CD4-positive, alpha-beta T cell treated with Interleukin-1 beta for 1 hour (primary cell): ENCODE results near the gene ODAPH.
A peak's percentile ranks its signal among the peaks of the same experiment; 100 is the strongest.
"Not testable (repeated sequence)": the region's sequence is repeated elsewhere in the genome, so short reads cannot be mapped to it uniquely, and the experiment has no call there.

Experiments
- DNase-seq, 2 donors: peaks; one replicate each; pipeline ENCODE4 v3.0.0-alpha.2; 2020 to 2022

Gene ODAPH, protein sequence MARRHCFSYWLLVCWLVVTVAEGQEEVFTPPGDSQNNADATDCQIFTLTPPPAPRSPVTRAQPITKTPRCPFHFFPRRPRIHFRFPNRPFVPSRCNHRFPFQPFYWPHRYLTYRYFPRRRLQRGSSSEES

DNA sequence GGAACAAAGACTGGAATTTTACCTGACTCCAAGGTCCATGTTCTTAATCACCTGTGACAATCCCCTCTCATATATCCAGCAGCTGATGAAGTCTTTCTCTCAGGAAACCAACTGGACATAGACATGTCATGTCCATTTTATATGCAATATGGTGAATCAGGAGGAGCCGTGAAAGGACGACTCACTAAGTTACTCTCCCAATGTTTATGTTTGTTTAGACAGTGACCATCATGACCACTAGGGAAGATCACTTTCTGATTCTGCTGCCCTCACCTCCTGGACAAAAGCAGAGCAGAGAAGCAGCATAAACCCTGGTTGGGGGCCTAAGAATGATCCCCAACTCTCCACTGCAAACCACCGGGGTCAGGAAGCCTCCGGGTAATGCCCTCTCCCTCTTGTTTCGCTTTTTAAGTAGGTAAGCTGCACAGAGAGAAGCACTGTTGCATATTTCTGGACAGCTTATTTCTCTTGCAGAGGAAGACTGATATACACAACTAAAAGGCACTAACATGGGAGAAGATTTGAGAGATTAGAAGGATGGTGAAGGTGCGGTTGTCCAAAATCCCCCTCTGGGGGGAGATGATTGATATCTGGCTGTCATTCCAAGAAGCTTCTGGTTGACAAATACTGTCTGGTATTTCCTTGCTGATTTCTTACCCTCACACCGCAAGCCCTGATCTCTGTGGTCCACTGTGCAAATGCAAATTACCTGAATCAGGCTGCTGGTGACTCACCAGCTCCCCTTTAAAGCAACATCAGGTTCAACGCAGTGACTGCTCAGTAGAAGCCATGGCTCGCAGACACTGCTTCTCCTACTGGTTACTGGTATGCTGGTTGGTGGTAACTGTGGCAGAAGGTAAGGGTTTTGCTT lies at the start of gene ODAPH:
Gene ODAPH, plus strand, starts transcription at position 773 of the 871 bp plus-strand sequence. Its CDS starts 17 bp downstream, at position 790.
- DNase-seq: no peak

DNA sequence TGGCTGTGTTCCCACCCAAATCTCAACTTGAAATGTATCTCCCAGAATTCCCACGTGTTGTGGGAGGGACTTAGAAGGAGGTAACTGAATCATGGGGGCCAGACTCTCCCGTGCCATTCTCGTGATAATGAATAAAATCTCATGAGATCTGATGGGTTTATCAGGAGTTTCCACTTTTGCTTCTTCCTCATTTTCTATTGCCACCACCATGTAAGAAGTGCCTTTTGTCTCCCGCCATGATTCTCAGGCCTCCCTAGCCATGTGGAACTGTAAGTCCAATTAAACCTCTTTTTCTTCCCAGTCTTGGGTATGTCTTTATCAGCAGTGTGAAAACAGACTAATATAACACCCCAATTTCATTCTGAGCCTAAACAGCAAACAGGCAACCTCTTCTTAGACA lies 46.3 kb upstream of the ODAPH start:
- not testable (repeated sequence) for DNase-seq

DNA sequence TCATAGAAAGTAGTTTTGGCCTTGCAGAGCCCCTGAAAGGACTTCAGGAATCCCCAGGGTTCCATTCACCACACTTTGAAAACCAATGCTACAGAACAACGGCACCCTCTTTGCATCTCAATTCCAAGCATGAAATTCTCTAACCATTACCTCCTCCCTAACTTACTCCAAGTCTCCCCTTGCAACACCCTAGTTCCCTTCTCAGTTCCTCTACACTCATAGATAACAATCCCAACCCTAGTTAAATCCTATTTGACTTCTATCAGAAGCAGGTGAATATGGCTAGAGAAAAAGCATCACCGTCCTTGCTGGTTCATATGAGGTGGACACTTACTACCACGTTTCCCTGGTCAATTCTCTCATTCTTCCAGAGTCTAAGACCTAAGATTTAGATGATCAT lies 44.0 kb upstream of the ODAPH start:
- DNase-seq: no peak

DNA sequence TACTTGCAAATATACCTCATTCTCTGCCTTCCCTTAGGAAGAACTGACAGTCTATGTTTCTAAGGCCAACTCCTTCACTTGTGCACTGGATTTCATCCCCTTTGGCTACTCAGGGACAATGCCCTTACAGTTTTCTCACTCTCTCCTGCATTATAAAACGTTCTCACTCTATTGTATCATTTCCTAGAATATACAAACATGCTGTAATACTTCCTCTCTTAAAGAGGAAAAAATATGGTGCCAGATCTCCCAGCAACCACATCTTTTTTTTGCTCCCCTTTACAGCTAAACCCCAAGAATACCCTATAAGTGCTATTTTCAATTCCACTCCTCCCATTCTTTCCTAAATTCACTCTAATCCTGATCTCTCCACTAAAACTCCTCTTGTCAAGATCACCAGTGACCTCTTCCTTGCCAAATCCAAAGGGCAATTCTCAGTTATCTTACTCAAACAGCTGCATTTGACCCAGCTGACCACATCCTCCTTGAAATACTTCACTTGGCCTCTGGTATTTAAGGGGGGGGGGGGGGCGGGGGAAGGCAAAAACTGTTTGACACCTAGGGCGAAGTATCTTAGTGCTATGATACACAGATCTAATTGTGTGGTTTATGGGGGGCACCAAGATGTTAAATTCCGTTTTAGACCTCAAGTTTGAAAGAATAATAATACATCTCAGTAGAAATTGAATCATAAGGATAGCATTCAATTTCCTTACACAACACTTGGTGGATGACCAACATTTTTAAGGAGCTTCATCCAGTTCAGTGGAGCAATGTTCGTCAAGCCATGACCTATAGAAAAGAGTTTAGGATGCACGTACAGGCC lies 43.3 kb upstream of the ODAPH start:
- DNase-seq: peak in 1 of 2 donors; percentile 23

DNA sequence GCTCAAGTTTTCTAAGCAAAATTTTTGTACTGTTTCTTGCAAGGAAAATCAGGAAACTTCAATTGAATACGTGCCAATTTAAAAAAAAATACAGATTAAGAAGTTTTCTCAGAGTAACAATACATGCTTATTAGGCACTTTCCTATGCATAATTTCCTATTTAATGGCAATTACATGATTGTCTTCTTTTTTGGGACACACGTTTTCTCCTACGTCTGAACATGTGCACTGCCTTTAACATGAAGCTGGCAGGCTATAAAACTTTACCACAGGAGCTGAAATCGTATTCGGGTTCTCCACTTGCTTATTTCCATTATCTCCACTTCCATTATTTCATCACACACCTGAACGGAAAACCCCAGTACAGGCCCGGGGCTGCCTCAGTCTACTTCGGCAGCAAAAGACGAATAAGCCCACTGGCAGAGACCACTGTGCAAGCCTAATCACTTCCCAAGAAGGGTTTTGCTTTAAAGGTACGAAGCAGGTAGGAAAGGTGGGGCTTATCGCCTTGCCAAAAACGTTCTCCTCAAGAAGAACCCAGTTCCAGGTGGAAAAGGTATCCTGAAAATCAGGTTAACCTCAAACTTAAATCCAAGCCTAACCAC lies 42.2 kb upstream of the ODAPH start:
- DNase-seq: peak in 1 of 2 donors; percentile 18

DNA sequence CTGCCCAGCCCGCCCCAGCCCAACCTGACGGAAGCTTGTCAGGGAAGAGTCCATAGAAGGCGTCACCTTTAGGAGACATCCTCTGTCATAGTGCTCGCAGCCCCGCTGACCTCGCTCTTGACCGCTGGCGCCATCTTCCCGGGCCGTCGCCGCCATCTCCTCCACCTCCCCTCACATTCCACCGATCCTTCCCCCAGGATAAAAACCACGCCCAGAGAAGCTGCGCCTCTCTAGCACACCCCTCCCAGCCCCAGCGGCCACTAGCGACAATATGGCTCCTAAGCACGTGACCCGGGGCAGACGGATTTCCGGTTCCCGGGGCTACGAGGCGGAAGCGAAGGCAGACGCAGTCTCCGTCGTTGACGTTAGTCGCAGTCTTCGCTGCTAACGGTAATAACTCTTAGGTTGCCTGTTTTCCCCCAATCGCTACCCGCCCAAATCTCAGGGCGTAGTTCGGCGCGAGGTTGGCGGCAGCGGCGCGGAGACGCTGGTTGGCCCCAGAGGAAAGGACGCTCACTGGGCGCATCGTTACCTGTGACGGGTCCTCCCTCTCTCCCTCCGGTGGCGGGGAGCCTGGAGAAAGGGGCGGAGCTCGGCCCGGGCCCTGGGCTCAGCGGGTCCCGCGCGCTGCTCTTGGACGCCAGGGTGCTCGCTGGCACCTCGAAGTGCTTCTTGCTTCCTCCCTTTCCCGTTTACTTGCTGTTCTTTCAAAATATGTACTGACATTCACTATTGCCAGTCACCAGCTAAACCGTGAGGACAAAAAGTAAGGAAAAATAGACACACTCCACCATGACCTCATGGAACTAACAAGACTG lies 41.5 kb upstream of the ODAPH start, which contains the start of the genes RCHY1 and THAP6:
Gene RCHY1, minus strand, starts transcription at position 273 of the 818 bp plus-strand sequence. Its CDS starts 117 bp downstream, at position 156.
Gene THAP6, plus strand, starts transcription at position 343 of the 818 bp plus-strand sequence. CDS start 980 bp downstream, outside the sequence.
- peak; percentile 90 for DNase-seq

DNA sequence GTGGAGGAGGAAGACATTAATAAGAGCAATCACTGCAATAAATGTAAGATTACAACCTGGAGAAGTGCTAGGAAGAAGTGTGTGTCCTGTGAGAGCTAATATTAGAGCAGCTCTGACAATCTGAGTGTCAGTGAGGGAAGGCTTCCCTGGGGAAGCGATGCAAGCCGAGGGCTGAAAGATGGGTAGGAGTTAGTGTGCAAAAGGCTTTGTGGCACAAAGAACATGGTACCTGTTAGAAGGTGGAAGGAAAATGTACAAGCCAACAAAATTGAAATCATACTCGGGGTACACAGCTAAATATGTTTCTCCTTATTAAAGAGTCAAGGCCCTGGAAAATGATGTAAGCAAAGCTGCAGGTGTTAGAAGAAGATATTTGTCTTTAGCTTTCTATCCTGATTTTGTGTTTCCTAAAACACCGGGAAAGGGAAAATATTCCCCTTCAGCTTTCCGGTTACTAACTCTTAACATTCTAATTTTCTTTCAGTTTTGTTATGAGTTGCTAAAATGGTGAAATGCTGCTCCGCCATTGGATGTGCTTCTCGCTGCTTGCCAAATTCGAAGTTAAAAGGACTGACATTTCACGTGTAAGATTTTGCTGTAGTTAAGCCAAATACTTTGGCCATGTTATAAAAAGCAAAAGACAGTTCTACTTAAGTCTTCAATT lies 40.8 kb upstream of the ODAPH start:
- peak in 1 of 2 donors; percentile 53 for DNase-seq

DNA sequence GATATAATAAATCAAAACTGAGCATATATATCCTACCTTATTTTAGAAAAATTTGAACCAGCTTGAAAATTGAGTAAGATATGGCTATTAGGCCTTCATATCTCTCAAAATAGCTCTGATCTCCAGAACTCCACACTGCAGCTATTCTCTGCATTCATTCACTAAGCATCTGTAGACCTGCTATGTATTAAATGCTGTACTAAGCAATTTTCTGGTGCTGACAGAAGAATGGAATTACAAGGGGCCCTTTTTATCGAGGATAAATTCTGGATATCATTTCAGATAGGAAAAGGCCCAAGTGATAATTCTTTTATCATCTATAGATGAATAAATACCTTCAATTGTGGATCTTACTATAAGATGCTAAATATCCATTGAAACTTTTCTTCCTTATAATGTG lies 39.7 kb upstream of the ODAPH start:
- no peak for DNase-seq

DNA sequence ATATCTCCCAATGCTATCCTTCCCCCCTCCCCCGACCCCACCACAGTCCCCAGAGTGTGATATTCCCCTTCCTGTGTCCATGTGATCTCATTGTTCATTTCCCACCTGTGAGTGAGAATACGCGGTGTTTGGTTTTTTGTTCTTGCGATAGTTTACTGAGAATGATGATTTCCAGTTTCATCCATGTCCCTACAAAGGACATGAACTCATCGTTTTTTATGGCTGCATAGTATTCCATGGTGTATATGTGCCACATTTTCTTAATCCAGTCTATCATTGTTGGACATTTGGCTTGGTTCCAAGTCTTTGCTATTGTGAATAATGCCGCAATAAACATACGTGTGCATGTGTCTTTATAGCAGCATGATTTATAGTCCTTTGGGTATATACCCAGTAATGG lies 36.4 kb upstream of the ODAPH start:
- not testable (repeated sequence) for DNase-seq

DNA sequence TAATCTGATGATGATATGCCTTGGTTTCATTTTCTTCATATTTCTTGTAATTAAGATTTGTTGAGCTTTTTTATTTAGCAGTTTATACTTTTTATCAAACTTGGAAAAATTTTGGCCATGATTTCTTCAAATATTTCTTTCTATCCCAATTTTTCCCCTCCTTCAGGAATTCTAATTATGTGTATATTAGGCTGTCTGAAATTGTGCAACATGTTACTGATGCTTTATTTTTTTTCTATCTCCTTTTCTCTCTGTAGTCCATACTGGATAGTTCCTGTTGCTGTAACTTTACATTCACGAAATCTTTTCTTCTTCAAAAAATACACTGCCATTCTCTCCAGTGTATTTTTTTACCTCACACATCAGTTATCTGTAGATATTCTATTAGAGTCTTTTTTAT lies 30.8 kb upstream of the ODAPH start:
- DNase-seq: no peak

DNA sequence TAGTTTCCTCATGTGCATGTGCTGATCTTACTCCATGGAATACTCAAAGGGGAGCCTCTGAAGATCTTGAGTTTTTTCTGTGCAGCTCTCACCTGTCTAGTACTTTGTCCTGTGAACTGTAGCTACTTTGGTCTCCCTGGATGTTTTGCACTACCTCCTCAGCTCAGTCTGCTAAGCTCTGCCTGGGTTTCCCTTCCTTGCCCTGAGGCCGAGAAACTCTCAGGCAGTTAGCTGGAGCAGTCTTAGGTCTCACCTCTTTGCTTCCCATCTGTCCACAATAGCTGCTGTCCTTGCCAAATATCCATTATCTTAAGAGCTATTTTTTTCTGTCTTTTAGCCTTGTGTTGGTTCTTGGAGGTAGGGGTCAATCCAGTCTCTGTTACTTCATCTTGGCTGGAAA lies 30.0 kb upstream of the ODAPH start:
- no peak for DNase-seq

DNA sequence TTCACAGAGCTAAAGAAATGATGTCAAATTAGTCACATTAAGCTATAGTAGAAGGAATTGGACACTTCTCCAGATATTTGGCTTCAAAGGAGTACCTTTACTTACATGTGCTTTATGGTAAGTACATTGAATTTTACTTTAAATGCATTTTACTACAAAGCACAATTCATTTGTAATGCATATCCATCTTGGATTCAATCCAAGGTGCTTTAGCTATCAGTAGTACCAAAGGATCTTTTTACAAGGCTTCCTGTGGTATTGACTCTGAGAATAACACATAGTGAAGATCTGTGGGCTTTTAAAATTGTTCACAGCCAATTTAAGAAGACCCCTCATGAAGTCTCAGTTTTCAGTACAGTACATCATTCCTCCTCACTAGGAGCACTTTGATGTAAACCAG lies 28.4 kb upstream of the ODAPH start:
- no peak for DNase-seq

DNA sequence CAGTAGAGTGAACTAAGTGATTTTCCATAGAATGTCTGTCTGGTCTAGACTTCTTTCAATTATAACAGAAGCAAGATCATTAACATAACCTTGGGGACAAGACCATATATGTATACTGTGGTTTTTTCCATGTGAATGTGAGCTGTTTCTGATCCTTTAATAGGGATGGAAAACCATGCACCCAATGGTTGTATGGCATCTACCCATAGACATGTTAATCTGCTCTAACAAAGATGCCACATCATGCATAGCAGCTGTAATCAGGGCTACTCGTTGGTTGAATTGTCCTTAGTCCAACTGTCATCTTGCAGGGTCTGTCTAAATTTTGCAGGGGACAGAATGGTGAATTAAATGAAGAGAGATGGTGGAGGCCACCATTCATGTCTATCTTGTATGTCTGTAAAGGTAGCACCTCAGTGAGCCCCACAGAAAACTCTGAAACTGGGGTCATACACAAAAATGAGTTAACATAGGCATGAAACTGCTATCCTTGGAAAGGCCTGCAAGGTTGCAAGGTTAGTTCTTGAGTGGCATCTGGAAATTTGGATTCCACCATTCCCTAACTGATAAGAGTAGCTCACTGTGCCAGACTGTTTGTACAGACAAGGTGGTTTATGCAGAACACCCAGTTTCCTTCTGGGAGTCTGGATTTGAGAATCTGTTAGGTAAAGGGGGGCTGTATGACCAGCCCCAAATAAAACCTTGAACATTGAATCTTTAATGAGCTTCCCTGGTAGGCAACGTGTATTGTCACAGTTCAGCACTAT lies 25.1 kb upstream of the ODAPH start:
- no peak for DNase-seq

DNA sequence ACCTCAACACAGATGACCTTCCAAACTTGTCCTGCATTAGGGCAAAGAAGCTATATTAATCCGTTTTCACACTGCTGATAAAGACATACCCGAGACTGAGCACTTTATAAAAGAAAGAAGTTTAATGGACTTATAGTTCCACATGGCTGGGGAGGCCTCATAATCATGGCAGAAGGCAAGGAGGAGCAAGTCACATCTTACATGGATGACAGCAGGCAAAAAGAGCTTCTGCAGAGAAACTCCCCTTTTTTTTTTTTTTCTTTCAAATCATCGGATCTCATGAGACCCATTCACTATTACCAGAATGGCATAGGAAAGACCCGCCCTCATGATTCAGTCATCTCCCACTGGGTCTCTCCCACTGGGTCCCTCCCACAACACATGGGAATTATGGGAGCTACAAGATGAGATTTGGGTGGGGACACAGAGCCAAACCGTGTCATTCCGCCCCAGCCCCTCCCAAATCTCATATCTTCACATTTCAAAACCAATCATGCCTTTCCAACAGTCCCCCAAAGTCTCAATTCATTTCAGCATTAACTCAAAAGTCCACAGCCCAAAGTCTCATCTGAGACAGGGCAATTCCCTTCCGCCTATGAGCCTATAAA lies 24.2 kb upstream of the ODAPH start:
- DNase-seq: not testable (repeated sequence)

DNA sequence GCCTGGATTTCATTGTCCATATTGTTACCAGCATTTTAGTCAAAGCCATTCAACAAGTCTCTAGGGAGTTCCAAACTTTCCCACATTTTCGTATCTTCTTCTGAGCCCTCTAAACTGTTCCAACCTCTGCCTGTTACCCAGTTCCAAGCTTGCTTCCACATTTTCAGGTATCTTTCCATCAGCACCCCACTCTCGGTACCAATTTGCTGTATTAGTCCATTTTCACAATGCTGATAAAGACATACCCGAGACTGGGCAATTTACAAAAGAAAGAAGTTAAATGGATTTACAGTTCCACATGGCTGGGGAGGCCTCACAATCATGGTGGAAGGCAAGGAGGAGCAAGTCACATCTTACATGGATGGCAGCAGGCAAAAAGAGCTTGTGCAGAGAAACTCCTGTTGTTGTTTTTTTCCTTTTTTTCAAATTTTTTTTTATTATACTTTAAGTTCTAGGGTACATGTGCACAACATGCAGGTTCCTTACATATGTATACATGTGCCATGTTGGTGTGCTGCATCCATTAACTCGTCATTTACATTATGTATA lies 22.5 kb upstream of the ODAPH start:
- DNase-seq: not testable (repeated sequence)

DNA sequence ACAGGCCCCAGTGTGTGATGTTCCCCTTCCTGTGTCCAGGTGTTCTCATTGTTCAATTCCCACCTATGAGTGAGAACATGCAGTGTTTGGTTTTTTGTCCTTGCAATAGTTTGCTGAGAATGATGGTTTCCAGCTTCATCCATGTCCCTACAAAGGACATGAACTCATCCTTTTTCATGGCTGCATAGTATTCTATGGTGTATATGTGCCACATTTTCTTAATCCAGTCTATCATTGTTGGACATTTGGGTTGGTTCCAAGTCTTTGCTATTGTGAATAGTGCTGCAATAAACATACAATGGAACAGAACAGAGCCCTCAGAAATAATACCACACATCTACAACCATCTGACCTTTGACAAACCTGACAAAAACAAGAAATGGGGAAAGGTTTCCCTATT lies 21.9 kb upstream of the ODAPH start:
- not testable (repeated sequence) for DNase-seq

DNA sequence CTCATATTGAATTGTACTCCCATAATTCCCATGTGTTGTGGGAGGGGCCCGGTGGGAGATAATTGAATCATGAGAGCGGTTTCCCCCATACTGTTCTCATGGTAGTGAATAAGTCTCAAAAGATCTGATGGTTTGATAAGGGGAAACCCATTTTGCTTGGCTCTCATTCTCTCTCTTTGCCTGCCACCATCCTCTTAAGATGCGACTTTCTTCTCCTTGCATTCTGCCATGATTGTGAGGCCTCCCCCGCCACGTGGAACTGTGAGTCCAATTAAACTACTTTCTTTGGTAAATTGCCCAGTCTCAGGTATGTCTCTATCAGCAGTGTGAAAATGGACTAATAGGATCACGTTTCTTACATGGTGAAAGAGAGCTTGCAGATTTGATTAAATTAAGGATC lies 18.6 kb upstream of the ODAPH start:
- DNase-seq: not testable (repeated sequence)

DNA sequence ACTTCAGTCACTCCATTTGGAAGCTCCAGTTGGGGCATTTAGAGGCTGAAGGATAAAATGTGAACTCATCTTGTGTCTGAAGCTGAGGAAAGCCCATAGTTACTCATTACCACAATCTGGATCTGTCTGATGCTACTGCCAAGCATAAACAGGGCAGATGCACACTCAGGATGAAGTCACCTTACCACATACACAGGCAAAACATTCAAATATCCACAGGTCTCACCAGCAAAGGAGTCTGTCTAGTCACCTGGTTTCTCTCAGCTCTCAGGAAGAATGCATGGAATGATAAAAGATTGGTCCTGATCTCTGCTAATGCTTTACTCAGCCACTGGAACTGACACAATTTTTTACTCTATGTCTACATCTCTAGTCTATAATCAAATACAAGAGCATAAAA lies 13.0 kb upstream of the ODAPH start:
- DNase-seq: no peak

DNA sequence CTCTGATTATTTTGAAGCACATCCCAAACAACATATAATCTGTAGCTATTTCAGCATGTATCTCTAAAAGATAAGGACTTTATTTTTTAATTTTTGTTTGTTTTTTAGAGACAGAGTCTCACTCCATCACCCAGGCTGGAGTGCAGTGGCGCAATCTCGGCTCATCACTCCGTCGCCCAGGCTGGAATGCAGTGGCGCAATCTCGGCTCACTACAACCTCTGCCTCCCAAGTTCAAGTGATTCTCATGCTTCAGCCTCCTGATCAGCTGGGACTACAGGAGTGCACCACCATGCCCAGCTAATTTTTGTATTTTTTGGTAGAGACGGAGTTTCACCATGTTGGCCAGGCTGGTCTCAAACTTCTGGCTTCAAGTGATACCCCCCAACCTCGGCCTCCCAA lies 11.6 kb upstream of the ODAPH start:
- DNase-seq: not testable (repeated sequence)

DNA sequence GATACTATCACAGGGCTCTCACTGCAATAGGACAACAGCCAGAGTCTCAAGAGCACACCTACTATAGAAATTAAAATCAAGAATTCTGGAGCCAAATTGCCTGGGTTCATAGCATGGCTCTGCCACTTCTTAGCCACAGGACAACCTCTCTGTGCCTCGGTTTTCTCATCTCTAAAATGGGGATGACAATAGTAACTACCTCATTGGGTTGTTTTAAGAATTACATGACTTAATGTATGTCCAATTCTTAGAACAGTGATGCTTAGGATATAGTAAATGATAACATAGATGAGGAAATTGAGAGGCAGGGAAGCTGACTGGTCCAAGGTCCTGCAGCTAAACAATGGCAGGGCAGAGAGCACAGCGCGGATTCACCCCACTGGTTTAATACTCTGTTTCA lies 11.0 kb upstream of the ODAPH start:
- no peak for DNase-seq
